Stimulated activated CD8-positive, alpha-beta memory T cell treated with anti-CD3 and anti-CD28 coated beads, Interleukin-15, amount 100 ng/mL, for 24 hours (primary cell): Measurements from ENCODE around the gene DYNLRB1.
"Not testable (repeated sequence)": the region's sequence is repeated elsewhere in the genome, so short reads cannot be mapped to it uniquely, and the experiment has no call there.

ENCODE experiments used
- DNase-seq: peaks from one replicate; pipeline ENCODE4 v3.0.0-alpha.2; 2020; ENCODE audit warnings: low read depth

Gene DYNLRB1

DNA sequence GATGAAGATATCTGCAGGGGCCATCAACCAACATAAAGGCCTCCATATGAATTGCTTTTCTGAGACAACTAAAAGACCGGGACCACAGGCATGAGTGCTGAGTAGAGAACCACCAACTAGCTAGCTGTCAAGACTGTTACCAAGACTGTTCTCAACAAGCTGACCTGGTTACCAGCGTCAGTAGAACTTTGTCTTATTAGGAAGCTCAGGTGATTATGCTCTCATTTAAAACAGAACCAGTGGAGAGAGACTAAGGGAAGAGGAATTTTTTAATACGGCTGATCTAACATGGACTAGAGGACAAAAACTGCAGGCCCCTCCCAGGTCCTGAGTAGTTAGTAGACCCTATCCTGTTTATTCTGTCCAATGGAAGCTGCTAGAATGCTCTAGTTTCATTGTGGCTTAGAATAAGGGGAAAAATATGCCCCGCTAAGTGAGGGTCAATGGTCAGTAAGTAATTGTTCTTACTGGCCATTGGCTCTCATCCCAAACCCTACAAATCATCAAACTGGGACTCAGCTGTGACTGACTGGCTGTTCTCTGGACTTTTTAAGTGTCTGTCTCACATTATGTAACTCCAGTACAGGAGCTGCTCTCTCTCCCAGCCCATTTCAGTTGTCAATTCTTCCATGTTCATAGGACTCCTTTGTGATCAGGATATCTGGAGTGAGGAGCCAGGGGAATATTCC lies 3.8 kb upstream of the DYNLRB1 start:
- no peak for DNase-seq

DNA sequence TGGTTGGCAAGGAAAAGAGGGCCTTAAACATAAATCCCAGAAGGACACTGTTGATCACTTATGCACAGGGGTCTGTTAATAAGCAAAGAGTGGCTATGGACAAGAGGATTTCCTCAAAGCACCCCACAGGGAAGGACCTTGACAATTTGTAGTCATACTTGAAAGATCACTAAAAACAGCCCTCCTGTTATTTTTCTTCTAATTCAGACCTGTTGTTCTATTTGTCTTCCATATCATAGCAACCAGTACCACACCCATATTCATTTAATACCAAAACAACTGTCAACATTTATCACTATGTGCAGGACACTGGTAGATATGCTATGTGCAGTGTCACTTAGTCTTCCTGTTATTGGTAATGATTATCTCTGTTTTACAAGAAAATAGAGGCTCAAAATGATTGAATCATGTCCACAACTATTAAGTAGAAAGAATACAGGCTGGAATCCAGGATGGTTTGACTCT lies 3.2 kb upstream of the DYNLRB1 start:
- no peak for DNase-seq

DNA sequence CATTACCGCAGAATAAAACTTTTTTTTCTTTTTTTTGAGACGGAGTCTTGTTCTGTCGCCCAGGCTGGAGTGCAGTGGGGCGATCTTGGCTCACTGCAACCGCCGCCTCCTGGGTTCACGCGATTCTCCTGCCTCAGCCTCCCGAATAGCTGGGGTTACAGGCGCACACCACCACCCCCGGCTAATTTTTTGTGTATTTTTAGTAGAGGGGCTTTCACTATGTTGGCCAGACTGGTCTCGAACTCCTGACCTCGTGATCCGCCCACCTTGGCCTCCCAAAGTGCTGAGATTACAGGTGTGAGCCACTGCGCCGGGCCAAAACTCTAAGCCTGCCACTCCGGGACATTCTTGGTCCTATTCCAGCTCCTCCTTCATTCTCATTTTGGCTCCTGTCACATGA lies 2.2 kb upstream of the DYNLRB1 start:
- not testable (repeated sequence) for DNase-seq

DNA sequence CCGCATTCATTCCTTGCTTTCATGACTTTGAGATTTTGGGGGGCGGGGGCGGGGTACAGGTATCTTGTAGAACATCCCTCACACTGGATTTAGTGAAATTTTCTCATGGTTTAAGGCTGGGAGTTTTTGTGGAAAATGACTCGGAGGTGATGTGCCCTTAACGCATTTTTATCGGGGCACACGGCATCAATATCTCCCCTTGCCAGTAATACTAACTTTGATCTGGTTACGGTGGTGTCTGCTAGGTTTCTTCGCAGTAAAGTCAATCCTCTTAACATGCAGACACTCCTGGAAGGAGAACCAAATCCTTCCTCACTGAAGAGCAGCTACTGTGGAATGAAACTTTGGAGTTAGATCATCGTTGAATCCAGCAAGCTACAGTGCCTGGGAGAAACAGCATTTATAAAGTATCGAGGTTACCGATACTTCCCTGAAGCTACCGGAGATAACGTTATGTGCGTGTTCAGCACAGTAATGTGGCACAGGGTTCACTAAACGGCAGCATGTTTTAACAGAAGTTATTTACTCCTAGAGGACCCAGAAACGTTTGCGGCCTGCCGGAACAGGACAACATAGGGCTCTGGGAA lies 1.2 kb upstream of the DYNLRB1 start:
- no peak for DNase-seq

DNA sequence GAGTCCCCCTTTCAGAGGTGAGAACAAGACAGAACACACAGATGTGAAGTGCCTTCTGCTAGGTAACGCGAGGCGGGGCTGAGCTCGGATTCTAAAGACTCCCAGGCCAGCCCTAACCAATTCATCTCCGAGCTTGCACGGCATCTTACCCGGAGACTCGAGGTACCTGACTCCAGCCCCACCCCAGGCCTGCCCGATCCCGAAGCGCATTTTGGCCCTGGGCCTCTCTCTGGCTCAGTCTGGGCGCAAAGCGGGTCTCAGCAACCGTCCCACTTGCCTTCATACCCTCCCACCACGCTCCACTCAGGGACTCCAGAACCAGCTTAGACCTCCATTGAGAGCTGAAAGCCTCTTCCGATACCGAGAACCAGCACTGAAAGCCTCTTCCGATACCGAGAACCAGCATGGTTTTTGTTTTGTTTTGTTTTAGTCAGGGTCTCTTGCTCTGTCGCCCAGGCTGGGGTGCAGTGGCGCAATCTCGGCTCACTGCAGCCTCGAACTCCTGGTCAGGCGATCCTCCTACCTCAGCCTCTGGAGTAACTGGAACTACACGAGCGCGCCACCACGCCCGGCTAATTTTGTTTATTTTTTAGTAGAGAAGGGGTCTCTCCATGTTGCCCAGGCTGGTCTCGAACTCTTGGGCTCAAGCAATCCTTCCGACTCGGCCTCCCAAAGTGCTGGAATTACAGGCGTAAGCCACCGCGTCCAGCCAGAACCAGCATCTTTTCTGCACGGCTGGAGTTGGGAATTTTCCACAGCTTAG lies 557 bp upstream of the DYNLRB1 start:
- DNase-seq: peak; percentile 29

DNA sequence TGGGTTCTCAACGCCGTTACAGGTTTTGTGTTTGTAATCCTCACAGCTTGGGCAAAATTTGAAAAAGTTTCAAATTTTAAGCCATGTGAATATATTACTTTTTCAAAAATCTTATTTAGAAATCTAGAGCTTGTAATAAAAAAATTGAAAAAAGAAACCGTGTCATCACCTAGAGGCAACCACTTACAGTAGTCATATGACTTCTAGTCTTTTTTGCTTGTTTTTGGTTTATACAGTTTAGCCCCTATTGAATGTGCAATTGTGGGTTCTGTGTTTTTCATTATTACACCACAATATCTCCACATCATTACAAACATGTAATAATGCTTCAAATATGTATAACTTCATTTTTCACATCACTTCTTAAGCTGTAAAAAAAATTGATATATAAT lies 888 bp downstream of the DYNLRB1 start:
- no peak for DNase-seq

DNA sequence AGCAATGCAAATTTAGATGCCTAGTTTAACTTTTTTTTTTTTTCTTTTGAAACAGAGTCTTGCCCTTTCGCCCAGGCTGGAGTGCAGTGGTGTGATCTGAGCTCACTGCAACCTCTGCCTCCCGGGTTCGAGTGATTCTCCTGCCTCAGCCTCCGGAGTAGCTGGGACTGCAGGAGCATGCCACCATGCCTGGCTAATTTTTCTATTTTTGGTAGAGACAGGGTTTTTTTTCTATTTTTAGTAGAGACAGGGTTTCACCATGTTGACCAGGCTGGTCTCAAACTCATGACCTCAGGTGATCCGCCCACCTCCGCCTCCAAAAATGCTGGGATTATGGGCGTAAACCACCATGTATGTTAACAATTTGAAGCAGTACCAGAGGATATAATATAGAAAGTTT lies 2.6 kb downstream of the DYNLRB1 start:
- DNase-seq: not testable (repeated sequence)

DNA sequence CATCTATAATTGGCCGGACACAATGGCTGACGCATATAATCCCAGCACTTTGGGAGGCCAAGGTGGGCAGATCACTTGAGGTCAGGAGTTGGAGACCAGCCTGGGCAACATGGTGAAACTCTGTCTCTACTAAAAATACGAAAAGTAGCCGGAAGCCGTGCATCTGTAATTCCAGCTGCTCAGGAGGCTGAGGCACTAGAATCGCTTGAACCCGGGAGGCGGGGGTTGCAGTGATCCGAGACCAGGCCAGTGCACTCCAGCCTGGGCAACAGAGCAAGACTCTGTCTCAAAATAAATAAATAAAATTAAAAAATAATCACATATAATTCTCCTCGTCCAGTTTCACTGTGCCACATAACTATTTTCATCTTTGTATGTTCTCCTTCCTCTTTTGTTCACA lies 3.6 kb downstream of the DYNLRB1 start:
- DNase-seq: not testable (repeated sequence)

DNA sequence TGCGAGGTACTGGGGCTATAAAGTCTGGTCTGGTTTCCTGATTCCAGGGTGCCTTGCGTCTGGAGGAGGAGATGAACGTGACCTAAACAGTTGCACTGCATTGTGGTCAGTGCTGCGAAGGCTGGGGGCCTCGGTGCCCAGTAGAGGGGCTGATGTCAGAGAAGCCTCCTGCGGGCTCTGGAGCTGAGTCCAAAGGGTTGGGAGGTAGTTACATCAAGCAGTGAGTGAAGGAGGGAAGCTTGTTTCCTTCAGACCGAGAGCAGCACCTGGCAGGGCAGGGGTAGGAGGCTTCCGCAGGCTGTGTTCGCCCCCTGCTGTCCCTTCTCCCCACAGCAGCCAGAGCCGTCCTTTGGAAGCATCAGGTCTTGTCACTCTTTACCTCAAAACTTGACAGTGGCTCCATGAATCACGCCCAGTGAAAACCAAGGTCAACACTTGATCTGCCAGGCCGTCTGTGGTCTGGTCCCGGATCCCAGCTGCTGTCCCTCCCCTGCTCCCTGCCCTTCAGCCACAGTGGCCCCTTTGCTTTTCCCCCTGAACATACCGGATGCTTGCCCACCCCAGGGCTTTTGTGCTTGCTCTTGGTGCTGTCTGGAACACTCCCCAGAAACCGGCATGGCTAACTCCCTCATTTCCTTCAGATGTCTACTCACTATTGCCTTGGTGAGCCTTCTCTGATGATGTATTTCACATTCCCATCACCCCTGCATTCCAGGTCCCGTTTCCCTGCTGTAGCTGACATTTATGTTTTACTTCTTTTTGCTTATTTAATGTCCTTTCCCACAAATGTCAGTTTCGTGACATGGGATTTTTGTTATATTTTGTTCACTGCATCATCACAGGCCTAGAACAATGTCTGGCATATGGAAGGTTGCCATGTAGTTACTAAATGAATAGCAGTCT lies 7.0 kb downstream of the DYNLRB1 start:
- no peak for DNase-seq

DNA sequence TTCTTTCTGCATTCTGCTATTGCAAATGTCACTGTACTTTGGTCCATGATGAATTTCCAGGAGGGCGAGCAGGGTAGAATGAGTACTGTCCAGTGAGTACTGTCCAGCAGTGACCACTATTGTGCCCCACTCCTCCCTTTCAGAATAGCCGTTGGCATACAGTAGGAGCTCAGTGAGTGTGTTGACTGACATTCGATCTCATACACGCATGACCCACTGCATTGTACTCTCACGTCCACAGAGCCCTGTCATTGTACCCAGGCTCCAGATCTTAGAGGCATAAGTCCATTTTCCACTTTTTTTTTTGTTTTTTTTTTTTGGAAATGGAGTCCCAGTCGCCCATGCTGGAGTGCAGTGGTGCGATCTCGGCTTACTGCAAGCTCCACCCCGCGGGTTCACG lies 8.2 kb downstream of the DYNLRB1 start:
- DNase-seq: no peak

DNA sequence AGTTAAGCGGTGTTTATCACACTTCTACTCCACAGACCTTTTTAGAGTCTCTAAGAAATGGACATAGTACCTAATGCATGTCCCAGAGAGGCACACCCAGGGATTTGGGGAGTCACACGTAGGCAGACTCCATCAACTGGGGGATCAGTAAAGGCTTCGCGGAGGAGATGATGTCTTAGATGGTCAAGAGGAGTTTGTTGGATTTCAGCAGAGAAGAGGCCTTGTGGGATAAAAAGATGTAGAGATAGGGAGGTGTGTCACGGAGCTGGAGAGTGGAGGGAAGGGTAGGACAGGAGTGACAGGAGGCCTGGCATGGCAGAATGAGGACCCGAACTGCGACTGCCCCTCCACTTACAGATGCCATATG lies 9.1 kb downstream of the DYNLRB1 start:
- DNase-seq: no peak

DNA sequence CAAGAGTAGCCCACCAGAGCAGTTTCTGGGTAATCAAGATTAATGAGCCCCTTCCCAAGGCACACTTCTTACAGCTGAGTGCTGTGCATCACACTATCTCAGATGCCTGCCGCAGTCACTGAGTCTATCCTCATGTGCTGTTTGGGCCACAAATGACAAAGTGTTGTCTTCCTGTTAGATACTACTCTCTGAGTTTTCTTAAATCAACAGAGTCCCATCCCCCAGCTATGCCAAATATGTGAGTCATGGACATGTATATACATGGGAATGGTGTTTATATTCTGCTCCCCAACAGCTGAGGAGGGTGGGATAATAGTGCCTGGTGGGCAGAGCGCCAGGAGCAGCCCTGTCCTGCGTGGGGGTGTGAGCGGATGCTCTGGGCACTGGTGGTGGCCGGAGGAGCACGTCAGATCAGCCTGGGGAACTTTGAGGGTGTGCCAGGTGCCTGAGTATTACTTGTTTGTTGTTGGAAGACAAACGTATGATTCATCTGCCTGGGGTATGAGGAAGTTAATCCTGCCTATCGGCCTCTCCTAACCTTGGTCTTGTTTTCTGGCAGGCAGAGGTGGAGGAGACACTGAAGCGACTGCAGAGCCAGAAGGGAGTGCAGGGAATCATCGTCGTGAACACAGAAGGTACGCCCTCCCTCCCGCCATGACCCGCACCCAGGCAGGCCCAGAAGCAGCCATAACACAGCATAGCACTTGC lies 9.6 kb downstream of the DYNLRB1 start:
- no peak for DNase-seq

DNA sequence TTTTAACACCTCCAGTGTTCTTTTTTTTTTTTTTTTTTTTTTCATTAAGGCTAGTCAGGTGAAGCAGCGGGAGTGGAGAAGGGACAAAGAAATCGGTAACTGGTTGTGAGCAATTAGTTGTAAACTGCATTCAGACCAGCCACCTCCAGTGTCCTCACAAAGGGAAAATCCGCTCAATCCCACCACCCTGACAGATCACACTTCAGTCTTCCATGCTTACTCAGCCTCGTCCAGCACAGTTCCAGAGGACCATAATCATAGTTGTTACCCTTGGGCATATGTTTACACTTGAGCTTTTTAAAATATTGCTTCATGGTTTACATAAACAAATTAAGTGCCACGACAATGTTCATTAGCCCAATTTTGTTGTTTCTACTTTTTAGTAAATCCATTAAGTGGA lies 10.2 kb downstream of the DYNLRB1 start:
- DNase-seq: no peak

DNA sequence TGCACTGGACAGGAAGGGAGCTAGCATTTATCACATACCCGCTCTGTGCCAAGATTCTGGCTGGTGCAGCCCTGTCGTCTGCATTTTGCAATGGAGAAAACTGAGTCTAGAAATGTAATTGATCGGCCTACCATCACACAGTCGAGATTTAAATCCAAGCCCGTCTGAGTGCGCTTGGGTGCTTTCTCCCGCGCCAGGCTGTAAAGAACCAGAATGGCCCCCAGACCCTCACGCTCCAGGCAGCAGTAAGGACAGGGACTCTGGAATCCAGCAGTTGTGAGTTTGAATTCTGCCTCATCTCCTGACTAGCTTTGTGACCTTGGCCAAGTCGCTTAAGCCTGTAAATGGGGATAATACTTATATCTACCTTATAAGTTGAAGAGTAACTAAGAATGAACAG lies 10.8 kb downstream of the DYNLRB1 start:
- no peak for DNase-seq

DNA sequence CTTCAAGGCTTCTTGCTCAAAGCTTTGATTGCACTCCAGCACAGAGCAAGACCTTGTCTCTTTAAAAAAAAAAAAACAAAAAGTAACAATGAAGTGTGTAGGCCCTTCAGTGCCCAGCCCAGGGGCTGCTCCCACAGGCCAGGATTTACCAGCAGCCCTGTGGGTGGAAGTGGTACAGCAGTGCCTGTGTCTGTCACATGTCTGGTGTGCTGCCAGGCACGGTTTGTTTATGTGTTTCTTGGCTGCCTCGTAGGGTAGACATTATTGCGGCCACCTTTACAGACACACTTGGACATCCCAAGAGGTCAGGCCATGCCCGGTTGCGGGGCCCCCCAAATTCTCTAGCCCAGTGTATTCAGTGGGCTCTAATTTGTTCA lies 12.7 kb downstream of the DYNLRB1 start:
- DNase-seq: no peak

DNA sequence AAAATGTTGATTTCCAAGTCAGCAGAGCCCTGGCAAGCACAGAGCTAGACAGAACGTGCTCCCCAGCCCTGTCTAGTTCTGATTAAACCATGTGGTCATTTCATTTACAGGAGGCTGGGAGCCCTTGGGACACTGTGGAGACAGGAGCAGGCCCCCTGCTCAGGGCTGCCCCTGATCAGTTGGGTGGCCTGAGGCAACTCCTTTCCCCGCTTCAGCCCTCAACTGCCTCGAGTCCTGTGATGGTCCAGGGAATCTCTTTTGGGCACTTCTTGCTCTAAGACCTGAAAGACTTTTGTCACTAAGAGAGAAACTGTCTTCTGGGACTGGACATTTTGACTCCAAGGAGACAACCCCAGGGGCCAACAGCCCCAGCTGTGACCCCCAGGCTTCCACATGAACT lies 13.5 kb downstream of the DYNLRB1 start:
- no peak for DNase-seq

DNA sequence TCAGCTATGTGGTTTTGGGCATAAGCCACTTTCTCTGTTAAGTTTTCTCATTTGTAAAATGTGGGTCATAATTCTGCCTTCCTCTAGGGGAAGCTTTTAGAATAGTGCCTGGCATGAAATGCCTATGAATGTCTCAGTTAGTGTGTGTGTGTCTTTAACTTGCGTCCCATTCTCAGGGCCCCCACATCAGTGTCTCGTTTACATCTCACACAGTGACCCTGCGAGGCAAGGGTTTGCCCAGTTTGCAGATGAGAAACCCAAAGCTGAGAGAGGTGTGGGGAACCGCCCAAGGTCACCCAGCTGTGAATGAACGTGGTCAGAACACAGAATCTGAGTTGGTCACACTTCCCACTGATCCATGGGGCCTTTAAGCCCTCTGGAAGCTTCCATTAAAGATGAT lies 14.1 kb downstream of the DYNLRB1 start:
- no peak for DNase-seq

DNA sequence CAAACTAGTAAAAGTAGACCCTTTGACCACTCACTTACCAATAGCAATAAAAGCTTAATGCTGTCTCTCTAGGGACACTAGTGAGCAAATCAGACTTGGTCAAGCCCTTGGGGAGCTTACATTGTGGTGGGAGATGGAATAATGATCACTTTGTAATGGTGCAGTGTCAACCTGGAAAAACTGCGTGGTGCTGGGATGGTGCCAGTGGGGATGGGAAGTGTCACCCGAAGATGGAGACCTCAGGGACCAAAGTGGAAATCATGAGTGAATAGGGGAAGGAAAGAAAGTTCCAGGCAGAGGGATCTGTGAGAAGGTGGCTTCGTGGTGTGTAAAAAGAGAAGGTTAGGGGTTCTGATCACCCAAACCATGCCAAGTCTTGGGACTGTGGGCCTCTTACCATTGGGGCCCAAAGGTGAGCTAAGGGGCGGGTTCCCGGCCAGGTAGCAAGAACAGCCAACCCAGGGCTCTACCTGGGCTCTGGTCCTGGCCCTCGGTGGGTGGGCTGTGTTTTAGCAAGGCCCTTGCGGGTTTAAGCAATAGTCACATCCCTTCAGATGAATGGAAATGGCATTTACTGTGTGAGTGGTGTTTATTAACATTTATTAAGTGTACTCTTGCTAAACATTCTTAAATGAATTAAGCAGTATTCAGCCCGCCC lies 15.5 kb downstream of the DYNLRB1 start:
- DNase-seq: no peak

DNA sequence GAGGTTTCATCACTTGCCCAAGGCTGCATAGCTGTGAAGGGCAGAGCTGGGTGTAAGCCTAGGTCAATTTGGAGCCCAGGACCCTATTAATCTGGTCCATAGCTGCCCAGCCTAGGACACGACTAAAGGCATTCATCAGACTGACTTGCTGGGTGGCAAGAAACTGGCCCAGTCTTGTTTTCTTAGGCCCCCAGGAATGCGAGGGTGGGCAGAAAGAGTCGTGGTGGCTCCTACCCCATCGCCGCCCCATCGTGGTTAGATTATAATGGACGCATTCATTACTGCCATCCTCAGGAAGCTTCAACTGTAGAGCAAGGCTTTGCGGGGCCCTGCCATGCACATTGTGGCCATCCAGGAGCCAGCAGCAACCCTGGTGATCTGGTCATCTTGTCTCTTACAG lies 16.1 kb downstream of the DYNLRB1 start:
- no peak for DNase-seq

DNA sequence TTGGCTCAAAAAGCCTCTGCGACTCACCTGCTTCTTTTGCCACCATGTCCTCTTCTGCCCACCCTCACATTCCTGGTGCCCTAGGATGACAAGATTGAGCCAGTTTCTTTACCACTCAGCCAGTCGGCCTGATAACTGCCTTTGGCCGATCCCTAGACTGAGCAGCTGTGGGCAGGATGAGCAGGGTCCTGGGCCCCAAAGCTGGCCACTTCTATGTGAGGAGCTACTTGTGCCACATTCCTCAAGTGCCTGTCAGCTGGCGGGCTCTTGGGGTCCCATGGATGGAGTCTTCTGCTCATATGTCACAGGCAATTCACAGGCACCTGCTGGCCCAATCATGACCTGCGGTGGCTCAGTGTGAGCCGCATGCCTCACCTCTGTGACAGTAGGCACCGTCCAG lies 16.5 kb downstream of the DYNLRB1 start:
- DNase-seq: no peak
